KMS-11 (cell line): ENCODE measurements around the gene PRDX3.
"Not testable (repeated sequence)": the region's sequence is repeated elsewhere in the genome, so short reads cannot be mapped to it uniquely, and the experiment has no call there.

Experiments
- H2AFZ ChIP-seq: fragments of 200-600 bp; sonication (generic); 2 replicates; pipeline ENCODE4 v1.6.1; 2016; ENCODE audit warnings: antibody characterized with exemption, mixed run types, low read depth
- H3K27ac ChIP-seq: fragments of 200-600 bp; sonication (generic); 2 replicates; pipeline ENCODE4 v1.6.1; 2016; ENCODE audit warnings: mild to moderate bottlenecking, mixed run types
- H3K27me3 ChIP-seq: fragments of 200-600 bp; sonication (generic); 2 replicates; pipeline ENCODE4 v1.6.1; 2017; ENCODE audit warnings: mild to moderate bottlenecking, low read depth, mixed run types, moderate library complexity; ENCODE audit not compliant: insufficient read depth
- H3K36me3 ChIP-seq: fragments of 200-600 bp; sonication (generic); 2 replicates; pipeline ENCODE4 v1.6.1; 2017; ENCODE audit warnings: mild to moderate bottlenecking, mixed run types; ENCODE audit not compliant: insufficient read depth
- H3K4me1 ChIP-seq: fragments of 200-600 bp; sonication (generic); 2 replicates; pipeline ENCODE4 v1.6.1; 2016; ENCODE audit warnings: mild to moderate bottlenecking, low read depth, mixed run types; ENCODE audit not compliant: poor library complexity, severe bottlenecking
- H3K4me2 ChIP-seq: fragments of 200-600 bp; sonication (generic); 2 replicates; pipeline ENCODE4 v1.7.0; 2016; ENCODE audit warnings: mild to moderate bottlenecking, mixed run types
- H3K4me3 ChIP-seq: fragments of 200-600 bp; sonication (generic); IDR thresholded peaks from 2 replicates; pipeline ENCODE4 v1.6.1; 2017; ENCODE audit warnings: low read depth, low read length, mixed read lengths; ENCODE audit not compliant: insufficient read depth
- H3K79me2 ChIP-seq: fragments of 200-600 bp; sonication (generic); 2 replicates; pipeline ENCODE4 v1.6.1; 2016; ENCODE audit warnings: low read depth, mixed run types; ENCODE audit not compliant: insufficient read depth
- H3K9ac ChIP-seq: fragments of 200-600 bp; sonication (generic); 2 replicates; pipeline ENCODE4 v1.6.1; 2016; ENCODE audit warnings: mild to moderate bottlenecking, mixed run types
- H4K20me1 ChIP-seq: fragments of 200-600 bp; sonication (generic); 2 replicates; pipeline ENCODE4 v1.6.1; 2016; ENCODE audit warnings: mild to moderate bottlenecking, mixed run types; ENCODE audit not compliant: insufficient read depth
- CTCF ChIP-seq: fragments of 200-600 bp; sonication (generic); conservative IDR thresholded peaks from 2 replicates; pipeline ENCODE4 v1.6.1; 2017; ENCODE audit warnings: low read depth, mild to moderate bottlenecking, antibody characterized with exemption, low read length, moderate library complexity, mixed read lengths

PRDX3 gene

GRCh38 chr10:119139464-119140067 is 39.0 kb downstream of the PRDX3 start:
- peak overlapping the region; percentile 29; the same call in 1 of the 2 replicates for H3K27ac ChIP-seq
- H3K4me3 ChIP-seq = no peak overlapping the region
- no peaks in the 10 kb centered on the region for H4K20me1 ChIP-seq
- H3K9ac ChIP-seq = no peak overlapping the region
- H2AFZ ChIP-seq = no peak overlapping the region
- no peaks in the 10 kb centered on the region for H3K36me3 ChIP-seq
- no peaks in the 10 kb centered on the region for H3K27me3 ChIP-seq
- no peaks in the 10 kb centered on the region for H3K79me2 ChIP-seq
- H3K4me2 ChIP-seq = peak overlapping the region; percentile 39; the same call in 1 of the 2 replicates
- TF ChIP-seq CTCF = peak; percentile 67
- peaks cover 24% of the 10 kb centered on the region for H3K4me1 ChIP-seq

GRCh38 chr10:119138346-119139306 is 40.0 kb downstream of the PRDX3 start:
- no peak overlapping the region for H3K4me3 ChIP-seq
- H4K20me1 ChIP-seq = no peaks in the 10 kb centered on the region
- H3K79me2 ChIP-seq = no peaks in the 10 kb centered on the region
- H3K36me3 ChIP-seq = 0 out of 2 replicates have a peak, but pooled peaks cover 3% of the 10 kb centered on the region
- H3K4me2 ChIP-seq = peak overlapping the region; percentile 39; the same call in 1 of the 2 replicates
- peaks cover 30% of the 10 kb centered on the region for H3K4me1 ChIP-seq
- H3K9ac ChIP-seq = no peak overlapping the region
- no peak overlapping the region for H2AFZ ChIP-seq
- H3K27me3 ChIP-seq = no peaks in the 10 kb centered on the region
- peak overlapping the region; percentile 29; the same call in 1 of the 2 replicates for H3K27ac ChIP-seq
- no peak for TF ChIP-seq CTCF

GRCh38 chr10:119137878-119138277 is 40.7 kb downstream of the PRDX3 start:
- H2AFZ ChIP-seq, H3K36me3 ChIP-seq: not testable (repeated sequence)
- peaks cover 38% of the 10 kb centered on the region for H3K4me1 ChIP-seq

GRCh38 chr10:119136084-119136483 is 42.5 kb downstream of the PRDX3 start:
- Histone ChIP-seq H3K9ac (no peak overlapping the region), H3K27ac (no peak overlapping the region)

More at GRCh38 chr10:119137878-119138277, 40.7 kb downstream of the PRDX3 start:
- H3K9ac ChIP-seq, H3K4me3 ChIP-seq, H3K79me2 ChIP-seq, H3K27me3 ChIP-seq, H4K20me1 ChIP-seq: not testable (repeated sequence)
- H3K4me2 ChIP-seq = peak overlapping the region; percentile 42
- peak overlapping the region; percentile 29; the same call in 1 of the 2 replicates for H3K27ac ChIP-seq

More at GRCh38 chr10:119136084-119136483, 42.5 kb downstream of the PRDX3 start:
- Histone ChIP-seq H3K4me1 (peaks cover 53% of the 10 kb centered on the region), H3K4me2 (no peak overlapping the region), H4K20me1 (no peaks in the 10 kb centered on the region), H3K36me3 (peaks cover 7% of the 10 kb centered on the region; the same call in 1 of the 2 replicates), H2AFZ (no peak overlapping the region), H3K79me2 (no peaks in the 10 kb centered on the region), H3K4me3 (no peak overlapping the region), H3K27me3 (no peaks in the 10 kb centered on the region)
- TF ChIP-seq CTCF = no peak
